Bone marrow (tissue), 2 donors: ENCODE results near the gene LAP3.
"Not testable (repeated sequence)": the region's sequence is repeated elsewhere in the genome, so short reads cannot be mapped to it uniquely, and the experiment has no call there.

Experiments
- DNase-seq, 2 donors: peaks; one replicate each; lab custom pipeline; 2025; lab: John Stamatoyannopoulos, UW

The LAP3 gene

DNA sequence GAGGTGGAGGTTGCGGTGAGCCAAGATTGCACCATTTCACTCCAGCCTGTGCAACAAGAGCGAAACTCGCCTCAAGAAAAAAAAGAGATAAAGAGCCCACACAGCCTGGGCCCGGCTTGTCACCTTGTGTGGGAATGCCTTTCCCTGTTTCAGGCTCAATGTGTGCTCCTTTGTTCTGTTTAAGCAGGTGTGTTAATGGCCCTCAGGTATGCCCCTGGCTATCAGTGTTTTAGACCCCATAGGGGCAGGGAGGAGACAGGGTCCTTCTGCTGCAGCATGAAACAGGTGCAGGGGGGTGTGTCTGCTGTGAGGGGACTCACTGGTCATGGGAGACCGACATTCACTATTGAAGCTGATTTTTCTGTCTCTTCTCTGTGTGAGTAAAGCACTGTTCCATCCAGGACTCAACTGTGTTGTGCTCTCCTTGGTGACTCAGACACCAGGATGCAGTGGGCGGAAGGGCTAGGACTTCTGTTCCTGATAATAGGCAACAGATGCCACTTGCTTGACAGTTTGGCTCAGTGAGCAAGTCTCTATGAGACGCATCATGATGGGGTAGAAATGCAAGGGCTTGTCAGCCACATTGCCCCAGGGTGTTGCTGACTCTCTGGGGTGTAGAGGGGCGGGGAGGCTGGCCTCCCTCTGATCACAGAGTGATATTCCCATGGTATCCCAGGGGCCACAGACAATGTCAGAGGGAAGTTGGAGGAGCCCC, 15.6 kb upstream of the LAP3 start:
- DNase-seq, result no peak

DNA sequence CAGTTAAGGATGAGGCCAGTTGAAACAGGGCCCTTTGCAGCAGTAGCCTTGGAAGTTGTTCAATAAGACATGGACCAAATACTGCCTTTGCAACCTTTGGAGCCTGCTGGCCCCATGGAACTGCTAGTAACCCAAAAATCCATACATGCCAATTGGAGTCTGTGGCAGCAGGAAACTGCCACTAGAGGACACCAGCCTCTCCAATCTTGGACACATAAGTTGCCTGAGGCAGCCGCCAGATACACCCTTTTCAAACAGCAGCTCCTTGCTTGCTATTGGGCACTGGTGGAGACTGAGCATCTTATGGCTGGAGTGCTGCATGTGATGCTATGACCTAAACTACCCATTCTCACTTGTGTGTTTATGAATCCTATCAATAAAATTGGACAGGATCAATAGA, 14.8 kb upstream of the LAP3 start:
- no peak for DNase-seq

DNA sequence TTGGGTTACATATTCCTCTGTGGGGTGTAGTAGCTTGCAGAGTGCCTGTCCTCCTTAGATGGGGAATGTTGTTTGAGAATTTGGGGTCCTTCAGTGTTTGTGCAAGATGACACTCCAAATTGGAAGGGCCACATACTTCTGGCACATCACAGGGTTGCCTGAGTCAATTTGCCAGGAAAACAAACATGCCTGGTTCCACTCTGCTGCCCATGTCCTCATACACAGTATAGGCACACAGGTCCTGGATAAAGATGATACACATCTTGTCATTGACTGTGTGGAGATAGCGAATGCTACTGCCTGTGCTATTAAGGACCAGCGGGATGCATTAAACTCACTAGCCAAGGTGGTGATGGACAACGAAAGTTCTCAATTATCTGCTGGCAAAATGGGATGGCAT, 11.2 kb upstream of the LAP3 start:
- DNase-seq, result no peak

DNA sequence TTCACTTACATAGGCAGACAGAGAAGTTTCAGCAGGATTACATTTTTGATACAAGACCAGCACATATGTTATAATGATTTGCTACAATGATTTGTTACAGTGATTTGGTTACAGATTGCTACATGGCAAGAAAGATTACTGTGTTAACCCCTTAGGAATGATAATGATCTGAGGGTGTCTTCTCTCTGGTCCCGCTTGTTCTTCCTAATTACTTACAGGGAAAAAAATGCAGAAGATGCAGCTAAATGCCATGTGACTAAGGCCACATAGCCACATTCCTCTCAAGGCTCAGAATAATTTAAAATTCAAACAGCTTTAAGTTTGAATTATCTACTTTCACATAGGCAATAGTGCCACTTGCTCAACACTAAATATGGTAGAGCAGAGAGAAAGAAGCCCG, 9.7 kb upstream of the LAP3 start:
- no peak for DNase-seq

DNA sequence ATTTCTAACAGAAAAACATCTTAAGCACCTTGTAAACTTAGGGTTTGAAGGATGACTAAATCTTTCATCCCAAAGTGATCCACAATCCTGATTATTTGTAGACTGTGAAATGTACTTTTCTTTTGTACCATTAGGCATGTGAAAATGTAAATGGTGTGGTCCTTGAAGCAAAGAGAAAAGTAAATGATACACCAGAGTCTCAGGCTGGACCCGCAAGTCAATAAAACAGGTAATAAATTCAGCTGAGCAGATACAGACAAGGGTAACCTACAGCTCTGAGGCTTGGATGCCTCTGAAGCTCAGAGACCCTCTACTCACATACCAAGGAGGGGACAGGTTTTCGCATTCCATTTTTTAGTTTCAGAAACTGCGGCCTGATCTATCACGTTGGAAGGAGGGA, 2.8 kb upstream of the LAP3 start:
- DNase-seq, result no peak

DNA sequence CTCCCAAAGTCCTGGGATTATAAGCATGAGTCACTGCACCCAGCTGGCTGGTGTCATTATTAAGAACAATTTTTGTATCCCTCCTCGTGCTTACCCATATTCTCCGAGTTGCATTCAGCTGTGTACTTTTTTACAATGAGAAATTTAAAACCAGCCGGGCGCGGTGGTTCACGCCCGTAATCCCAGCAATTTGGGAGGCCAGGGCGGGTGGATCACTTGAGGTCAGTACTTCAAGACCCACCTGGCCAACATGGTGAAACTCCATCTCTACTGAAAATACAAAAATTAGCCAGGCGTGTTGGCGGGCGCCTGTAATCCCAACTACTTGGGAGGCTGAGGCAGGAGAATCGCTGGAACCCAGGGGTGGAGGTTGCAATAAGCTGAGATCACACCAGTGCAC, 1.8 kb upstream of the LAP3 start:
- DNase-seq, result not testable (repeated sequence)

DNA sequence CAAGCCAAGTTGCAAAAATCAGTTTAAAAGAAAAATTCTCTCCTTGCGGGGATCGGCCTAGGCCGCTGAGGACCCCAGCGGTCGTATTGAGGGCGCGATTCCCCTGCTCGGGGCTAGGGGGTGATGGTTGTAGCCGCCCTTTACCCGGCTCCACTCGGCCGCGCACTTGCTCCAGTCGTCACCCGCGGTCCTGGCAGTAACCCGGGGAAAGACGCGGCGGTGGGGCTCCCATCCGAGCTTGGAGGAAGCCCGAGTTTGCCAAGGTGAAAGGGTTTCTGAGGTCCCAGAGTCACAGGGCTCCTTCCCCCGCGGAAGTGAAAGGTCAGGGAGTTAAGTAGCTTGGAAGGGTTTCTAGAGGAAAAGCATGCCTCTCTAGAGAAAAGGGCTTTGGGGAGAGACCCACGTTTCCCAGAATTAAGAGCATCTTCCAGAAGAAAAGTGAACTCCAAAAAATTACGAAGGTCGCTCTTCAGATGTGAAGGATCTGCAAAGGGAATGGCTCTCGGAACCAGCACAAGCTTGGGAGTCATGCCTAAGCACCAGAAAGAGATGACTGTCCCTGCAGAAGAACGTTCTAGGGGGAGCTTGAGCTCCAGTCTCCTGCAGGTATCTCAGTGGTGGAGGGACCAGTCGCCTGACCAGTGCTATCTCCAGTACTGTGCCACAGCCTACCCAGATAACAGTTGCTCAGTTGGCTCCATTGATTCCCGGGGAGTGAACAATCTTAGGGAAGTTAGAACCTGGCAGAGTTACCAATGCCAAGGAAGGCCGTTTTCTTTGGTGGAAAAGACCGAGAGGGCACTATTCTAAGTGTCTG, 875 bp downstream of the LAP3 start:
- DNase-seq, result no peak

DNA sequence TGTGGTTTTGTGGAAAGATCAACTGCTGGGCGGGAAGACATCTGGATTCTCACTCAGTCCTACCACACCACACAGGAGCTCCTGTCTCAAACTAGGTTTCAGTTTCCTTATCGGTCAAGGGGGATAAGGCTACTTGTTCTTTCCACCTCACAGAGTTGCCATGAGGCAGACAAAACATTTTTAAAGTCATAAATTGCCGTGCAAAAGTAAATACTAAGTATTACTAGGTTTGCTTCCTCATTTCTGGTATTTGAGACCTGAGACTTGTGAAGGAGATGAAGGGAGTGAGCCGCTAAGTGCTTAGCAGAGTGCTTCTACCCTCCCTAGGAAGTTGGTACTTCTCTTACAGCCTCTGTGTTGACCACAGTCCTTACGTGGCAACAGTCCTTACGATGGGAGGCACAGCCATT, 1.5 kb downstream of the LAP3 start:
- peak in 1 of 2 donors; percentile 67 for DNase-seq

DNA sequence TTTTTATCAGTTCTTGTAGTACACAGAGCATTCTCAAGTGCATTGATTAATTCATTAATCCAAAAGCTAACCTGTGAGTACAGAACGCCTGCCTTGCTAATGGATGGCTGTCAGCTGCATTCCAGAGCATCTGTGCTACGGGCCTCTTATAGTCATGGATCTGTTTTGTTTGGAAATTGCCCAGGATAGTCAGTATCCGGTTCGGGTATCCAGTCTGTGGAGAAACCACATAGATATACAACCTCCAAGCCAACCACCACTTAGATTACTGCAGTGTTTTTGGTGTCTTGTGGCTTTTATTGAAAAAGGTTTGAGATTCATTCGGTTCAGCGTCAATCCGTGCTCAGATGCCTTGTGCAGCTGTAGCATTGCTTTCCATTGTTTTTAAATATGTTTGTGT, 4.0 kb downstream of the LAP3 start:
- no peak for DNase-seq

DNA sequence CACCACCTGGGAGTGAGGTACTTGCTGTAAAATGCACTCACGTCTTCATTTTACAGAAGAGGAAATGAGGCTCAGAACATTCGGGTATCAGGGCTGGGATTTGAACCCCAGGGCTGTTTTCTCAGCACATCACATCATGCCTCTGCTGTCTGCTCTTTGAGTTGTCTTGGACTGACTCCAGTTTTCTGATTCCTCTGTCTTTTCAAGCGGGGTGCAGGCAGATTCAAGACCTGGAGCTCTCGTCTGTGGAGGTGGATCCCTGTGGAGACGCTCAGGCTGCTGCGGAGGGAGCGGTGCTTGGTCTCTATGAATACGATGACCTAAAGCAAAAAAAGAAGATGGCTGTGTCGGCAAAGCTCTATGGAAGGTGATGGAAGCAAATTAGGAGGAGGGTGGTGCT, 6.3 kb downstream of the LAP3 start:
- no peak for DNase-seq

DNA sequence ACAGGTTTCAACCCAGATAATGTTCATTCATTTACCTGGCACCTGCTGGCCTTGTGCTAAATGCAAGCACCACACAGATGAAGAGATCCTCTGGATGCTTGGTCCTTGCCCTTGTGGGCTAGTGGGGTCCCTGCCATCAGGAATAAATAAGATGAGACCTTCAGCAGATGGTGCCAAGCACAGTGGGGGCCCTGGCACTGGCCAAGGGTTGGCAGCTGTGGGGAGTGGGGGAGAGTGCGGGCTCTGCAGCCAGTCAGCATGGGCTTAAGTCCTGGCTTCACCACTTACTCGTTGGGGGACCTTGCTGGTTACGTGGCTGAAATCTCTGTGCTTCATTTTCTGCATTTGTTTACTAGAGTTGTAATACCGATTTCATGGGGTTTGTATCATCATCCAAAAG, 6.9 kb downstream of the LAP3 start:
- DNase-seq, result no peak

DNA sequence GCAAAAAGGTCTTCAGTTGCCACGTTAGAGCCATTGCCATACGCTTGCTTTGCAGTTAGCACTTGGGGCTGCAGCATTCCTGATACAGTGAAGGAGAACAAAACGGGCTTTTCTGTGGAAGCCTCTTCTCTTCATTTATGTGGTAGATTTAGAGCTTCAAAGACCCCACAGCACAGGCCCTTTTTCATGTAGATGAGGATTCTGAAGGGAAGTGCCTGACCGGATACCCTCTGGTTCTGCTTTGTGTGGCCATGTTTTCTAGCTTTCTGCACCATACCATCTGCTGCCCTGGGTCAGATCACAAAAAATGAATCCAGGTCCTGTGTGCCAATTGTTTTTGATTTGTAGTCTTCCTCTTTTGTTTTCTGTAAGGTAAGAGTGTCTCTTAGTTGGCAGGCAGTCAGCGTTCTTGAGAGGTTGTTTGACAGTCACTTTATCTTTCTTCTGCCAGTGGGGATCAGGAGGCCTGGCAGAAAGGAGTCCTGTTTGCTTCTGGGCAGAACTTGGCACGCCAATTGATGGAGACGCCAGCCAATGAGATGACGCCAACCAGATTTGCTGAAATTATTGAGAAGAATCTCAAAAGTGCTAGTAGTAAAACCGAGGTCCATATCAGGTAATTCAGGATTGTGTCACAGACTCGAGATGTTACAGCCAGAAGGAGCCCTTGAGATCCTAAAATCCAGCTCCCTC, 7.7 kb downstream of the LAP3 start:
- no peak for DNase-seq

DNA sequence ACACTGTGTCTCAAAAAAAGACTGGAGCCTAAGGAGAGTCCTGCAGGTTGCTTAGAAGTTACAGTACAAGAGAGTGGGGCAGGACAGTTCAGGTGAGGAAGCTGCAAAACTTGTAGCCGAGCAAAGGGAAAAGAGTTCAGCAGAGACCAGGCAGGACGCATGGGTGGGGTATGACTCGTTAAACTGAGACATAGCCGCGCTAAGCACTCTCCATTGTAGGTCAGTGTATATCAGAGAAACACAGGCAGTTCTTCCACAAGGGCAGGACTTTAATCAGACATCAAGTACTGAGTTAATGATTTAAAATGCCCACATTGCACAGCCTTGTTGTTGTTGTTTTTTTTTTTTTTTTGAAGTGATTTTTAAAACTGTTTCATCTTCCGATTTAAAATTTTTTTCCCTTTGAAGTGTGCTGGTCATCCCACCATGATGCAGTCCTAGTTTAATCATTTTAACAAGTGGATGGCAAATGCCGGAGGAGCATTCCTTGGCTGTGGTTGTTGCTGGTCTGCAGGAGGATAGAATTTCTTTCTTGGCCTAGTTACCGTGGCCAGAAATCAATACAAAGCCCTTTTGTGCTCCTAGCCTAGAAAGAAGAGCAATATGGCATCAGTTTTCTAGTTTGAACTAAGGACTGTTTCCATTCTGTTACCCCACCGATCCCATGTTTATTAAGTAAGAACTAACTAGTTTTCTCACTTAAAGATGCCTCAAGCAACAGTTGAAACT, 10.3 kb downstream of the LAP3 start:
- DNase-seq, result no peak

DNA sequence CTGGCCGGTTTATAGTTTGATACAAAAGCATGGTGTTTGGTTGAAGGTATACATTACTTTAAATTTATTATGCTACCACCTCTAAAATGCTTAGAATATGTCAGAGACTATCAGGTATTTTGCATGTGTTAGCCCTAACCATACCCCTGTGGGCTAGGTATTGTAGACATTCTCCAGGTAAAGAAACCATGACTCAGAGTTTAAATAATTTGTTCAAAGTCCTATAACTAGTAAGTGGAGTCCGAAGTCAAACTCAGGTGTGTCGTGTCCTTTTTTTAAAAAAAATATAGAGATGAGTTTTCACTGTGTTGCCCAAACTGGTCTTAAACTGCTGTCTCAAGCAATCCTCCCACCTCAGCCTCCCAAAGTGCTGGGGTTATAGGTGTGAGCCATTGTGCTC, 12.4 kb downstream of the LAP3 start:
- DNase-seq, result no peak

DNA sequence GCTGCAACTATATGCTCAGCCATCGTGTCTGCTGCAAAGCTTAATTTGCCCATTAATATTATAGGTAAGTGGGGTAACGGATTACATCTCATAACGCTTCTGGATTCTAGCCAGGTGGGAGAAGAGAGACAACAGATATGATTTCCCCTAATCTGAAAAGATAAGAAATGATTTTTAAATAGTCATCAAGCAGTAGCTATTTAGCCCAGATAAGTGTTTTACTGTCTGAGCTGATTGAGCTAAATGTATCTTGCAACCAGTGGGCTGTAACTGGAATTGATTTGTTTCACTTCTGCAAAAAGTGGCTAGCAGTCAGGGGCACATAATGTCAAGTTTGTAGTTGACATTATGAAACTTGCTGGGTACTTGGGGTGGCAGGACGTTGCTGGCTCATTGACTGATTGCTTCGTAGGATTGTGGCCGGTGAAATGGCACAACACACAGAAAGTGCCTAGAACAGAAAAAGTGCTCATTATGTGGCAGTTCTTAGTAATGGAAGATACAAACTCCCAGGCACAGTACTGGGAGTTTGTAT, 18.5 kb downstream of the LAP3 start:
- peak in 1 of 2 donors; percentile 10 for DNase-seq

DNA sequence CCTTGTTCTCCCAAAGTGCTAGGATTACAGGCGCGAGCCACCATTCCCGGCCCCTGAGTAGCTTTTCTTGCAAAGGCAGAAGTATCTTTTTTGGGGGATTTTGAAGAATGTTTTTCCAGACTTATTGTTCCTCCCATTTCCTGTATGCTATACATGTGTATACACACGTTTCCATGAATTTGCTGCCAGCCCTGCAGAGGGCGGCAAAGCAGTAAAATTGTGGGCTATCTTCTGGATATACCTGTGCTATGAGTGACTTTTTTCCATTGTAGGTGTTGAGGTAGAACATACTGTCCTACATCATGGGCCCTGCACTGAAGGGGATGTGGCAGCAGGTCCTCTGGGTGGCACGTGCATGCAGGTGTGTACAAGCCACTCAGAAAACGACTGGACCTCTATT, 20.5 kb downstream of the LAP3 start:
- DNase-seq, result no peak

DNA sequence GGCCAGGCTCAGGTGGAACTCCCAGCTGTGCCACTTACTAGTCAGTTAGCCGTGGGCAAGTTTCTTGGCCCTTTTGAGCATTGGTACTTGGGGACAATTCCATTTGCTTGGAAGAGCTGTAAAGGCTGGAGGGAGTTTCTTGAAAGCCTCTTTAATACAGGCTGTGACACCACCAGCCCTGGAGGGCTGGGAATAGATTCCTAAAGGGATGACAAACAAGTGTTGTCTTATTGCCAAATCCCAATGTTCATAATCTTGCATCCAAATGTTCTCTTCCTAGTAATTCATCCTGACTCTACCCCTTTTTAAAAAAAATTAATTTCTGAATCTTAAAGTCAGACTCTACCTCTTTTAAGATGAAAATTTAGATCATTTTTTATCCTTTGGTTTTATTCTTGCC, 22.8 kb downstream of the LAP3 start:
- DNase-seq, result no peak

DNA sequence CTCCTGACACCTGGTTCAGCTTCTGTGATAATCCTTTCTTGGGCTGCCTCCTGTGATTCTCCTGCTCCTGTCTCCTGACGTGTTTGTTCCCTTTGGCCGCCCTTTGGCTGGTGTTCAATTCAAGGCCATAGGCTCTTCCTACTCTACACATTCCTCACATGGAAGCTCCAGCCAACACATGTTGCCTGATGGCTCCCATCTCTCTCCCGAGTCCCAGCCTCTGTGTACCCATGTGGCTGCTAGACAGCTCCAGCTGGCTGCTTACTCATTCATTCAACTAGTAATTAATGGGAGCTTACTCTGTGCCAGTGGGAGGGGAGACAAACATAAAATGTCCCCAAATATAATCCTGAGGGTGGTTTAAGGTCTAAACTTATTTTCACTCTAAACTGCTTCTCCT, 28.2 kb downstream of the LAP3 start:
- DNase-seq, result no peak

DNA sequence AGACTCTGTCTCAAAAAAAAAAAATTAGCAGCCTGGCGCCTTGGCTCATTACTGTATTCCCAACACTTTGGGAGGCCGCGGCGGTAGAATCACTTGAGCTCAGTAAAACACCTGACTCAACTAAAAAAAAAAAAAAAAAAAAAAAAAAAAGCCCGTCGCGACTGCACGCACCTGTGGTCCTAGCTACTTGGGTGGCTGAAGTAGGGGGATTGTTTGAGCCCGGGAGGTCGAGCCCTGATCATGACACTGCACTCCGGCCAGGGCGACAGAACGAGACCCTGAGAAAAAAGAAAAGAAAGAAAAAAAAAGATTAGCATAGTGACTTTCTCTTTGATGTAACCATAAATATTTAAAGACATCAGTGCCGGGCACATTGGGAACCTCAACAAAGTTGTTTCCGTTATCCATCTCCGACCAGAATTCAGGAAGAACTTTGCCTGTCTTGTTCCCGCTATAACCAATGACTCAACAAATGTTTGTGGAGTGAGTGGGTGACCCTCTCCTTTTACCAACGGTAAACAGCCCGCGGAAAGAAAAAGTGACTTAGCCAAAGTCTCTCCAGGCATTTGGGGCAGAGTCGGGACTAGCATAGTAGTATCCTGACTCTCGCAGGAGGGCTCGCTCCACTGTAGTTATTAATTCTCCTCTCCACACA, 36.9 kb downstream of the LAP3 start:
- DNase-seq, result no peak

DNA sequence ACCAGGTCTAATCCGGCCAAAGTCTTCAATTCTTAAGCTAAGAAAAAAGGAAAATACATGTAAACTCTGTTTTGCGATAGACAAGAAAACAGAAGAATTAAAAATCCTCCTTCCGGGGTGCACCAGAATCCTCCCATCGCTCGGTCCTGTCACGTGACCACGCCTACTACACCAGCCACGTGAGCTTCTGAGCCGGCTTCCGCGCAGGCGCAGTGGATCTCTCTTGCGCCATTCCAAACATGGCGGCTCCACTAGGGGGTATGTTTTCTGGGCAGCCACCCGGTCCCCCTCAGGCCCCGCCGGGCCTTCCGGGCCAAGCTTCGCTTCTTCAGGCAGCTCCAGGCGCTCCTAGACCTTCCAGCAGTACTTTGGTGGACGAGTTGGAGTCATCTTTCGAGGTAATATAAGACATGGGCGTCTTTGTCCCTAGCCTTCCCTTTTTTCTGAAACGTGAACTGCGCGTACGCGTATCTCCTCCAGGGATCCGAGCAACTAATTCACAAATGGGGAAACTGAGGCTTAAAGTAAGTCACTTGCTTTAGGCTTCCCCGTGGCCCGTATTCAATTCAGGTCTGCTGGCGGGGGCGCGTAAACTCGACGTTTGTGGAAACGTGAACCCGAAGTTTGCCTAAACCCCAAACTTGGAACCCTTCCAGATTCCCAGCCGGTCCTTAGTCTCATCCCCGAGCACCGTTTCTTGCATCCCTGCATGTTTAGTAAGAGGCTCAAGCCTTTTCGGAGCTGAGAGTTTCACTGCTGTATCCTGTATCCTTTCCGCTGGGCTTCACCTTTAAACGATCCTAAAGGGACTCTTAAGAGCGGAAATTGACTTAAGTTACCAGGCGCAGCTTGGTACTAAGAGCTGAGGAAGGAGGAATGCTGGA, 37.7 kb downstream of the LAP3 start, which contains the start of gene MED28:
TSS of gene MED28 (plus strand) at position 226 of the 884 bp plus-strand sequence. CDS start at position 240, 14 bp downstream.
- peak; percentile 88 to 91 for DNase-seq
